GM19397 (cell line): ENCODE measurements around the gene LRRC1.
A peak's percentile ranks its signal among the peaks of the same experiment; 100 is the strongest.
"Not testable (repeated sequence)": the region's sequence is repeated elsewhere in the genome, so short reads cannot be mapped to it uniquely, and the experiment has no call there.

Experiments
- ATAC-seq: cut with Tn5 transposase; IDR thresholded peaks from one replicate; pipeline ENCODE4 v1.9.1; 2021; ENCODE audit warnings: mild to moderate bottlenecking, moderate library complexity; ENCODE audit not compliant: unreplicated experiment

Gene LRRC1

DNA sequence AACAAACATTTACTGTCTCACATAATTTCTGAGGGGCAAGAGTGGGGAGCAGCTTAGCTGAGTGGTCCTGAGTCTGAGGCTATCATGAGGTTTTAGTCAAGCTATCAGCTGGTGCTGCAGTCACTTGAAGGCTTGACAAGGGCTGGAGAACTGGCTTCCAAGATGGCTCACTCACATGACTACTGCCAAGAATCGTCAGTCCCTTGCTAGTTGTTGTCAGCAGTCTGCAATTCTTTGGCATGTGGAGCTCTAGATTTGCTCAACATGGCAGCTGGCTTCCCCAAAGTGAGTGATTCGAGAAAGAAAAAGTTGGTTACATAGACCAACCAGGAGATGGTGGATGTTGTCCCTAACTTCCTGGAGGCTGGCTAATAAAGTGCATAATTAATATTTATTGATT is 2.8 kb upstream of the LRRC1 start:
- ATAC-seq, result no peak

DNA sequence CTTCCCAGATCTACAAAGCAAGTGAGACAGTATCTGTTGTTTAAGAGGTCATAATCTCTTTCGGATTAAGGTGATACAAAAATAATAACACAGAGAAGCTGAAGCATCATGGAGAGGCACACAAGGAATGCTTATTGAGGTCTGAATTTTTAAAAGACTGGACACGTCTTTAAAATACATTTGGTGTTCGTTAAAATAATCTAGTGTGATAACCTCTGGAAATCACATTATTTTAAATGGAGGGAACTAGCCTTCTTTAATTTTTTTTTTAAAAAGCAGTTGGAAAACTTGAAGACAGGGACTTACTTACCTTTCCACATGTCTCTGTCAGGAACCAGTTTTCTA is 1.9 kb upstream of the LRRC1 start:
- no peak for ATAC-seq

DNA sequence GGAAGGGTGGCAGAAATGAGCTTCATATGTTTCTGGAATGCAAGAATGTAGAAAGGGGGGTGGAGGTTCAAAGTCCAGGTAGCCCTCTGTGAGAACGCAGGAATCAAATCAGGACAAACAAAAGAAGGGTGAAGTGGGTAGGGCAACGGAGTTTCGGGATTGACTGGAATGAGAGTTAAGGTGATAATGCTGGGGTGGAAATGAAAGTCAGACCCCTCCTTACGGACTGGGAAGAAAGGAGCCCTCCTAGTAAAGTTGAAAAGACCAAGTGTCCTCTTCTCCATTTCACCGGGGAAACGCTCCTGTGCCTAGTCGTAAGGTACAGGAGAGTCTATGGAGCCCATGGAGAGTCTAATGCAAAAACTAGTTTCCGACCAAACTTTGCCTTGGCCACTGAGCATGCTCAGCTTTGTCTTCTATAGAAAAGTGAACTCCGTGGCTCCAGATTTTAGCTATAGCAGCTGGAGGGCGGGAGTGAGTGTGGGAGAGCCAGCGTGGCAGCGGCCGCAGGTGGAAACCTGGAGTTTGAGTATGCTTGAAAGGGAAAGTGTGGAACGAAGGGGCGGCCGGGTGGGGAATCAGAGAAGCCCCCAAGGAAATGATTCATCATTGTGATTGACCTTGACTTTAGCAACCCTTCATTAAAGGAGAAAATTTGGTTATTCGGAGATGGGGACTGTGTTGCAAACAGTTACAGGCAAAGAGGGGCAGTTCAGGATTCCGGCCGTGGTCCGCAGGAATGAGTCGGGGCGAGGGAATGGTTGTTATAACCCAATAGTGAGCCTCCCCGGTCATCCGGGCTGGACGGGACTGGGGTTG is 1.3 kb upstream of the LRRC1 start:
- ATAC-seq, result peak; percentile 26

DNA sequence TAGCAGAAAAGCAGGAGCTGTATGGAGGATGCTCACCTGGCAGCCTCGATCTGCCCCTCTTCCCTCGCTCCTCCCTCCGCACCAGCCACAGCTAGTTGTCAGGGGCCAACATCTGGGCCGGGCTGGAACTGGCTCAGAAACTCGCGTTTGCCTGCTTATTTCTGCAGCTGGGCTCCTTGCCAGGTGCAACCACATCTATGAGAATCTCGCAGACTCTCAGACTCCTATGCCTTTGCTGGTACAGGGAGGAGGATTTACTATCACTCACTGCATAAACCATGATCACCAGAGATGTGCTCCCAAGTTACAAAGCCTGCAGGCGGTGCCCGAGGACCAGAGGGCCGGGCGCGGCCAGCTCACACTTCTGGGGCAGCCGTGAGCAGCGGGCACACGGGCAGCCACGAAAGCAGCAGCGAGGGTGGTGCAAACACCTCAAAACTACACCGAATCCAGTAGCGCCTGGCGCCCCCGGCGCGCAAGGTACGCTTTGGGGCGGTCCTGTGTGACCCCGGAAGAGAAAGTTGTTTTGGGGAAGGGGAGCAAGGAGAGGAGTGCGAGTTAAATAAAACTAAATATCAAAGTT is 577 bp upstream of the LRRC1 start:
- ATAC-seq, result peak; percentile 46

DNA sequence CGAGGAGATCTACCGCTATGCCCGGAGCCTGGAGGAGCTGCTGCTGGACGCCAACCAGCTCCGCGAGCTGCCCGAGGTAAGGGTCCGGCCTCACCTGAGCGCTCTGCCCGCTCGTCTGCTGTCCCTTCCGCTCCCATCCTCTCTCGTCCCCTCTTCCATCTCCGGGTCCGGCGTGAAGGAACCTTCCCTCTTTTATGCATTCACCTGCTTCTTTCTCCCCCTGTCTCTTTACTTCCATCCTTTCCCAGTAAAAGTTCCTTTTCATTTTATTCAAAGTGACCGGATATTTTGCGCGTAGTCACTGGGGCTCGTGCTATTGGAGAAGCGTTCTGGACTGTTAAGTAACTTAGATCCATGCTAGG is 516 bp downstream of the LRRC1 start:
- ATAC-seq, result peak; percentile 20

DNA sequence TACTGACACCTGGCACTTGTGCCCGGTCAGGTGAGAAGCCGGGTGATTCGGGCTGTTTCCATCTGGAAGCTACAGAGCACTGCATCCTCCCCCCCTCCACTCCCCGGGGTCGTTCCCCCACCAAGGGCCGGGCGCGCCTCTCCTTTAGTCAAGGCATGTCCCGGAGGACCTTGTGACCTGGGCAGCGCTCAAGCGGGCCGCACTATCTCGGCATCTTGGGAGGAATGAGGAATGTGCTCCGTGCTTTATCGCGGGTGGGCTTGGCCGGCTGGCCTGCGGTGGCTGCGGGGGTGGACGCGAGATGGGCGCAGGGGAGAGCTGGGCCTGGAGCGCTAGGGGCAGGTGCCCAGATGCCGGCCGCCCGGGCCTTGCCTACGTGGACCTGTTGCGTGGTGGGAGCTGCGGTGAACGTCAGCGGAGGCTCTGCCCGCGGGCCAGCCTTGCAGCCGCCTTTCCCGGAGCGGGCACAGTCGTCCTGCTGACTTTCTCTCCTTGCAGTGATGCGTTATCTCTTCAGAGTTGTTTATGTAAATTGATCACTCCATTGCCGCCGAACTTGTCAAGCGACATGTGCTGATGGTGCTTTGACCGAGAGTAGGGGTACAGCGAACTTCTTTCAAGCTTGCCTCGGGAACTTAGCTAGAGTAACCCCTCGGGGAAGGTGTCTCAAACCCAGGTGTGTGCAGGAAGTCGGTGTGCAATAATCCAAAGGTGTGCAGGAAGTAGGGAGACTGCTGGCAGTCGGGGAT is 1.1 kb downstream of the LRRC1 start:
- no peak for ATAC-seq

DNA sequence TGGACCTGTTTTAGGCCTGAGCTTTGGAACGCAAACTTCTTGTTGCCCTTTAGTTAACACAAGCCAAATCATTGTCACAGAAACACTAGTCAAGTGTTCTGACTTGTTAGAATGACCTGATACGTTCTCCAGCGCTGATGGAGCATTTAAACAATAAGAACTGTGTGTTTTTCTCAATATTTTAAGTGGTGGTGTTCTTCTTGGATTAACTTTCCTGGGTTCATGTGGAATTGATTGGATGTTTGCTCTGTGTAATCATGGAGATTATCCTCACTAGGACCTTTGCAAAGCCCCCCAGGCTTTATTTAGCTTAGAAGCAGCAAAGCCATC is 1.6 kb downstream of the LRRC1 start:
- no peak for ATAC-seq

DNA sequence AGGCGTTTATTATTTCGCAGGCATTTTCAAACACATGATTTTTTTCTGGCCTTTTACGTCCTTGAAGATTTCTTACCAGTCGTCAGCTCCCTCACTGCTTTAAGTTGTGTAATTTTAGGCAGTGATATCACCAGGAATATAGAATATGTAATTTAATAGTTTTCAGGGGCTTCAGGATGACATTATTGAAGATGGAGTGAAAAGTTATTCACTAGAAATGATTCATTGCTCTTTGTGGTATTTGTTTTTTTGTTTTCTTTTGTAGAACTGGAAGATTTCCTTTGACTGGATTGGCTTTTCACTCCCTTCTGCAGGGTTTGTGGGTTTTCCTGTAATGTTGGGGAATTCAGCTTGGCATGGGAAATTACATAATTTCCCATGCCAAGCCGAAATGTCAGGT is 2.0 kb downstream of the LRRC1 start:
- no peak for ATAC-seq

DNA sequence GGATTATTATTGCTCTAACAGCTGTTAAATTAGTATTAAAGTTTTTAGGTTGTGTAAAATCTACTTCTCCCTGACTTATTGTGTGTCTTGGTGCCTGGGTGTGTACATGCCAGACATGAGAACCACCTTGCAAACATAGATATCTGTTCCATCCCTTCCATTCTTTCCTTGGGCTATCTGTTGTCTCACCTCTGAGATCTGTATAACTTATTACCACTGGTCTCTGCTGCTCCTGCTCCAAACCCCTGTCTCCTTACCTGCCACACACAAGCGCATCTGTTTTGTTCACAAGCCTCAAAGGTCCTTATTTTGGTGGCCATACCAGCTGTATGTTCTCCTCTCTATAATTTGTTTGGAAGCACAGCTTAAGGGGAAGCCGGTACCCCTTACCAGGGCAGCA is 2.5 kb downstream of the LRRC1 start:
- ATAC-seq, result no peak

DNA sequence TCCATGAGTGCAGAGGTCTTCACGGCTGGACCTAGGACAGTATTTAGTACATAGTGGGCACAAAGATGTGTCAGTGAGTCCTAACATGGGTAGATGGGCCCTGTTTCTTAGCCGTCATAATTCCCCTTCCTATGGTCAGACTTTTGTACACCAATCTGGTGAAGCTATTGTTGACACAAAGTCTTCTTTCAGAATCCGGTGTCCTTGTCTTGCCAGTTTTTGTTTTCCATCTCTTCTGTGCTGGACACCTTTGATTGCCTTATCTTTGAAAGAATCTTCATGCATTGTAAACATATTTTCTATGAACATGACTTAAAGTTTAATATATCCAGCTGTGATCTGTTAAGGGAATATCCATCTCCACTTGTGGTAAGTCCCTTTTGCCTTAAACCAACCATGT is 4.5 kb downstream of the LRRC1 start:
- no peak for ATAC-seq

DNA sequence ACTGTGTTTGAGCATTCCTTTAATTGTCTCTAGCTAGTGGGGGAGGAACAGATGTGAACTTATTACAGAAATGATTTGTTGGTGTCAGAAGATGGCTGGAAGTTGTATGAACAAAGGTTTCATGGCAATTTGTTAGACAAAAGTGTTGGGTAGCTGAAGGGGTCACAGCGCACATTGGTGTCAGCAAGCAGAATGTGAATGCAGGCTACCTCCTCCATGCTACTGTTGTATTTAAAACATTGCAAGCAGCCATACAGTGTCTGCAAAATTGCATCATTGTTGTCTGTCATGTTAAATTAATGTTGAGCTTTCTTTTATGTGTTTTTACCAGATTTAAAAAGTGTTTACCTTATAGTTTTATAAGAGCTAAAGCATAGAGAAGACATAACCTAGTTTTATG is 6.2 kb downstream of the LRRC1 start:
- no peak for ATAC-seq

DNA sequence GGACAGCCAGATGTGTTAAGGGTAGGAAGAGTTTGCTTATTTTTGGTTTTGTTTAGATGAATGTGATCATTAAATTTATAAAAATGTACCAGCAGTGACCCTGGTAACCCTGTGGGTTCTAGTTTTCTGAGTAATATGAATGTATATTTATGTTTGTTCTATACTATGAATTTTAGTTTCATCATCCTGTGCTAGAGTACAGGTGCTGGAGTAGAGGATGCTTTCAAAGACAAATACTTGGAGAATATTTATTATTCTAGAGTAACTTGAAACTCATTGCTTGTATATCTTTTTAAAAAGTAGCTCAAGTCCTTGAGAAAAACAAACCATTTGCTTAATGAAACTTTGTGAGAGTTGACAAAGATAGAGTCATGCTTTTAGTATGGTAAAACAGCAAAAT is 7.8 kb downstream of the LRRC1 start:
- no peak for ATAC-seq

DNA sequence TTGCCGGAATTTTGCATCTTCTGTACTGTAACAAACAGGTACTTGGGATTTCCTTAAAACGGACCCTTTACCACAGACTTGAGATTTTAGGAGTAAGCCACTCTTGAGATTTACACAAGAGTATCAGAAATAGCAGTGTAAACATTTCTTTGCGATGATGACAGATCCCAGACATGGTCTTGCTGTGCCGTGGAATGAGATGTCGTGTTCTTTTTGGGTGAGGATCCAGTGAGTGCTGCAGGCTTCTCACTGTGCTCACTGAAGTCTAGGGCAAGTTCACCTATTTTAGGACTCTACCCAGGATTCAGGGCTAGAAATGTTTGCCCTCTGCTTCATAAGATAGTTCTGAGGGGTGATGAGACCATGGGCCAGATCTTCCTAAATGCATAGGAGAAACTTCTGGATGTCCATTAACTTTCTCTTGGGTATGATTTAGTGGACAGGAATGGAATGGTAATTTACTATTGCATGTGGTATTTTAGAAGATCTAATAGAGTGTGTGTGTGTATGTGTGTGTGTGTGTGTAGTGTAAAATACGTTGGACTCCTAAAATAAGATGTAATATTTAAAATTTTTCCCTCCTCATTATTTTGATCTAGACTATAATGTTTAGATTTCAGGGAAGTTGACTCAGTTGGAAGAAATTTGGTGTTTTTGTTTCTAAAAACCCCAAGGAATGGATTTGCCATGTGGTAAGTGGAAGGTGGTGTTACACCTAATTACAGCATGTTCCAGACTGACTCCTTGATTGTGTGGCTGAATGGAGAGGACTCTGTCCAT is 8.5 kb downstream of the LRRC1 start:
- ATAC-seq, result no peak

DNA sequence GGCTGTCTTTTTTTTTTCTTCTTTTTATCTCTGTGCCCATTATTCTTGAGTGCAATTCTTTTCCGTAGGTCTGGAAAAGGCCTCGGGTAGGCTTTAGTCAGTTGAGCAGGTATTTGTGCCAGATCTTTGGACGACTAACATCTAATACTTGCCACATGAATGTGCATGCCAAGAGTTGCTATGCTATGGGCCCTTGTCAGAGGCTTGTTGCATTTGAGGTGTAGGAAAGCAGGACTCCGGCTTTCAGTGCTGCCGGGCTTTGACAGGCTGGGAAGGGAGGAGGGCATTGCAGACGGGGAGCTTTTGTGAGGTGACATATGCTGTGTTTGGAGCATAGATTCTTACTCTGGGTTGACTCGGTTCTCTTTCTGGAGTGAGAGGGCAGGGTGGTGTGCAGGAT is 10.2 kb downstream of the LRRC1 start:
- ATAC-seq, result no peak

DNA sequence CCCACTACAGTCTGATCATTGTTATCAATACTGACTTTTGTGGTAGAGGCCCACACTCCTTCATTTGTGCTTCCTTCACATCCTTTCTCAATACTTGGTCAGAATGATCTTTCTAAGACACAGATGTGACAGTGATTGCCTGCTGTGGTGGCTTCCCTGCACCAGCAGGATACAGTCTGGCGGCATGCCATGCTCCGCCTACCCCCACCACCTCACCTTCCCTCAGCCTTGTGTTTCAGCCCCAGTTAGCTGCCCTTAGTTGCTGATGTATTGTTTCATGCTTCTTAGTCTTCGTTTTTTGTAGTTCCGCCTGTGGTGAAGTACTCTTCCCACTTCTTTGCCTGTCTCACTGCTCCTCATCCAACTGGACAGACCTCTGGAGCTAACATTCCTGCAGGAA is 10.9 kb downstream of the LRRC1 start:
- no peak for ATAC-seq

DNA sequence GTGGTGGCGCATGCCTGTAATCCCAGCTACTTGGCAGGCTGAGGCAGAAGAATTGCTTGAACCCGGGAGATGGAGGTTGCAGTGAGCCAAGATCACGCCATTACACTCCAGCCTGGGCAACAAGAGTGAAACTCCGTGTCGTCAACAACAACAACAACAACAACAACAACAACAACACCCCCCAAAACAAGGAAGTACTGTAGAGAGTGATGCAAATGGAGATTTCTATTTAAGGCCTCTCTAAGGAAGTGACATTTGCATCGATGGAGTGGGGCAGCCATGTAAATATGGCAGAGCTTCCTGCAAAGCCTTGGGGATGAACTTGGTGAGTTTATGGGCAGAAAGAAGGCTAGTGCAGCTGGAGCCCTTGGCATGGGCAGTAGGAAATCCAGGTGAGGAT is 12.8 kb downstream of the LRRC1 start:
- ATAC-seq, result not testable (repeated sequence)

DNA sequence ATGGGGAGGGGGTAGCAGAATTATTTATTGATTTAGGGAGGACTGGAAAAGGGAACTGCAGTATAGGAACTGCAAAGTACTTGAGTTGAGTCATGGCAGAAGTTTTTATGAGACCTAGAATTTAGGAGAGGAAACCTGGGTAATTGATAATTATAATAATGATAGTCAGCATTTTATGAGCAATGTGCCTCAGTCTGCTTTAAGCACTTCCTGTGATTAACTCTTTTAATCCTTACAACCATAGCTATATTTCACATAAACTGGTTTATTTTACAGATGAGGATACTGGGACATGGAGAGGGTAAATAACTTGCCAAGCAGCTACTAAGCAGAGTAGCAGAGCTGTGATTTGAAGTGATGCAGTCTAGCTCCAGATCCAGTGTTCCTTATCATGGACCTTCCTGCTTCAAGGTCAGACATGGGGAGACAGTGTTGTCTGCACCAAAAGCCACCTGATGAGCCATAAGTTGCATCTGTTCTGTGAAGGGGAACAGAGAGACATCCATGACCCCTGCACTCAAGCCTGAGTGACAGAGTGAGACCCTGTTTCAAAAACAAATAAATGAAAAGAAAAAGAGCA is 13.6 kb downstream of the LRRC1 start:
- no peak for ATAC-seq

DNA sequence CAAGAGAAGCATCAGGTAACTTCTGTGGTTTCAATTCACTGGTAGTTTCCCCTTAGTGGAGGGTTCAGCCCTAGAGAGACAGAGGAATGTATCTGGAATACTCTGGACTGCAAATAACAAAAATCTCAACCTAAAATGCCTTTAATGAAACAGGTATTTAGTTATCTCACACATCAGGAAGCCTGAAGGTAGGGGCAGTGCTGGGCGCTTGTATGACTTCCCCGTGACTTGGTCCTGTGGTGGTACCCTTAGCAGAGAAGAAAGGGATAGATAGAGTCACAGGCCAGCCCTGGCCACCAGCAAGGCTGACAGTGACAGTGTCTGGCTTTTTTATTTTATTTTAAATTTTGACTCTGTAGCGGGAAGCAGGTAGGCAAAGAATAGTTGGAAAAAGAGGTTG is 14.9 kb downstream of the LRRC1 start:
- ATAC-seq, result no peak

DNA sequence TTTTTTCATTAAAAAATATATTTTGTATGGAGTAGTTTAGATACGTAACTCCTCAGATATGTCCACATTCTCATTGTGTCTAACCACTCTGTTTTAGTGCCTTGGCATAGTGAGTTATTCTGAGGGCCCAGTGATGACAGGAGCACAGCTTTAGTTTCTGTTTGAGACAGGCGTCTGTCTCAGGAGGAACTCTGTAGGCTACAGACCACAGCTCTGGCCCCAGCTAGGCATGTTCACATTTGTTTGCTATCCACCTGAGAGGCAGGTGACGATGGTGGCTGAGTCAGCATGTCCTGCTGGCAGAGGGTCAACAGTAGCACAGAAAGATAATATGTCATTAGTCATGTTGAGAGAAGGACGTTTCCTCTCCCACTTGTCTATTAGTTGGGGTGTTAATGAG is 16.3 kb downstream of the LRRC1 start:
- peak; percentile 91 for ATAC-seq

DNA sequence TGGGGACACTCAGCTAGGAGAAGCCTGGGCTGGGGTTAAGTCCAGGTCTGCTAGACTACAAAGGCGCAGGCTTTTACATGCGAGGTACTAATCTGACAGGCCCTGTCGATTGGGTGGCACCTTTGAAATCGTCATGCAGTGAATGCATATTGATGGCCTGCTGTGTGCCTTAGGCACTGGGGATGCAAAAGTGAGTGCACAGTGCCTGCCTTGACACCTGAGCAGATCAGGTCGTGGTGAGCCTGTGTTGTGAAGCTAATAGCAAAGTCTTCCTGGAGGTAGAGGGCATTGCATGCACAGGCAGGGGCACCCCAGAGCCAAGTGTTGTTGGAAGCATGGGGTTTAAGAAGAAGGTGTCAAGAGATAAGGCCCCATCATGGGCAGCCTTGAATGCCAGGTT is 16.9 kb downstream of the LRRC1 start:
- no peak for ATAC-seq

DNA sequence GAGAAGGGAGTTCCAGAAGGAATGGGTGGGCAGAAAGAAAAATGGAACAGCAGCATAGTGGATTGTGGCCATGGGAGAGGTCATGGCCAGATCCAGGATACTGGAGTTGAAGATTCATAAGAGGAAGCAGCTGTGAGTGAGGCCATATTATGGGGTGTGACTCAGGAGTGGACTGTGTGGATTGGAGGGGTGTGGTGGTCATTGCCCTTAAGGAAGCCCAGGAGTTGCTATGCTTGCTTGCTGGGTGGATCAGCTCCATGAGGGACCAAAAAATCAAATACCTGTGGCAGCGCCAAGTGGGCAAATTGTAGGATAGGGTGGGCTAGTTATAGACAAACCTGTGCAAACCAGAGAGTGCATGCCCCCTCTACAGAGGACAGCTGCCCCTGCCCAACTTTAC is 18.3 kb downstream of the LRRC1 start:
- ATAC-seq, result no peak
